Lung (tissue), 12 donors: Measurements from ENCODE around the gene DNAJB6. TPM values are rescaled to one million over a fixed set of nuclear protein-coding genes. Genes with fewer than 3 reads are reported as not detected.

Source experiments
- ATAC-seq: fragments of 200-7000 bp; cut with Tn5 transposase; one replicate; pipeline ENCODE4 v1.9.1; 2020; ENCODE audit warnings: moderate number of reproducible peaks; ENCODE audit not compliant: insufficient read depth, low FRiP score
- DNase-seq, 3 donors: peaks; one replicate each; pipeline ENCODE4 v3.0.0-alpha.2; 2013 to 2017
- H3K27ac ChIP-seq, 2 donors: one replicate each; pipeline ENCODE4 v1.5.1; 2013; ENCODE audit warnings: mild to moderate bottlenecking in 2 of 2, moderate library complexity in 2 of 2, control low read depth in 1 of 2, inconsistent platforms in 1 of 2, low read depth in 1 of 2, low read length in 1 of 2
- H3K27me3 ChIP-seq, 3 donors: one replicate each; pipeline ENCODE4 v1.5.1; 2013; ENCODE audit warnings: low read length in 2 of 3; ENCODE audit not compliant: control insufficient read depth in 3 of 3, insufficient read depth in 3 of 3
- H3K36me3 ChIP-seq, 4 donors: one replicate each; pipeline ENCODE4 v1.5.1; 2013; ENCODE audit warnings: low read length in 4 of 4, mild to moderate bottlenecking in 1 of 4, moderate library complexity in 1 of 4; ENCODE audit not compliant: control insufficient read depth in 4 of 4, insufficient read depth in 4 of 4
- H3K4me1 ChIP-seq, 5 donors: one replicate each; pipeline ENCODE4 v1.5.1; 2013; ENCODE audit warnings: low read length in 5 of 5, mild to moderate bottlenecking in 2 of 5, moderate library complexity in 1 of 5; ENCODE audit not compliant: control insufficient read depth in 5 of 5, insufficient read depth in 5 of 5
- H3K4me3 ChIP-seq: one replicate; pipeline ENCODE4 v1.5.1; 2013; ENCODE audit warnings: mild to moderate bottlenecking, control low read depth, moderate library complexity
- H3K9ac ChIP-seq, 2 donors: one replicate each; pipeline ENCODE4 v1.5.1; 2013; ENCODE audit warnings: low read length in 2 of 2, control low read depth in 1 of 2; ENCODE audit not compliant: insufficient read depth in 1 of 2
- H3K9me3 ChIP-seq, 4 donors: one replicate each; pipeline ENCODE4 v1.5.1; 2013; ENCODE audit warnings: low read length in 3 of 4, mild to moderate bottlenecking in 1 of 4, moderate library complexity in 1 of 4; ENCODE audit not compliant: control insufficient read depth in 4 of 4, insufficient read depth in 3 of 4
- WGBS, 2 donors: extraction: QIAGEN DNeasy Blood & Tissue Kit; methylation state at CpG; one replicate each; pipeline ENCODE4 v1.1.7; 2013; 5-methylcytosine and 5-hydroxymethylcytosine counted together
- polyA plus RNA-seq, 2 donors: library from polyadenylated mRNA; stranded (reverse); fragments of 200-250 nt; gene quantifications; one replicate each; pipeline ENCODE4 v1.2.1, GENCODE V29; 2013
- total RNA-seq, 2 donors: library from RNA; depleted of rRNA in 1 of 2; stranded (reverse); fragments of >200 nt in 1 of 2; gene quantifications; one replicate each; pipeline ENCODE4 v1.2.1, GENCODE V29; 2014 to 2021
- TF ChIP-seq, protein P1 (sequence below): IDR thresholded peaks from 2 replicates; pipeline ENCODE4 v1.5.1; 2012; ENCODE audit warnings: mild to moderate bottlenecking; ENCODE audit errors: control extremely low read depth, extremely low read depth
- donor health status: control.
- donor health status: control.
- donor health status: Bipolar disorder and iron deficiency.
- donor health status: healthy.
- donor health status: DM: yes; HTN: yes; CAD: no.

DNAJB6 gene
- total and polyA plus RNA-seq, 4 donors, result 58.1 to 117 (median 83.0) TPM

DNA sequence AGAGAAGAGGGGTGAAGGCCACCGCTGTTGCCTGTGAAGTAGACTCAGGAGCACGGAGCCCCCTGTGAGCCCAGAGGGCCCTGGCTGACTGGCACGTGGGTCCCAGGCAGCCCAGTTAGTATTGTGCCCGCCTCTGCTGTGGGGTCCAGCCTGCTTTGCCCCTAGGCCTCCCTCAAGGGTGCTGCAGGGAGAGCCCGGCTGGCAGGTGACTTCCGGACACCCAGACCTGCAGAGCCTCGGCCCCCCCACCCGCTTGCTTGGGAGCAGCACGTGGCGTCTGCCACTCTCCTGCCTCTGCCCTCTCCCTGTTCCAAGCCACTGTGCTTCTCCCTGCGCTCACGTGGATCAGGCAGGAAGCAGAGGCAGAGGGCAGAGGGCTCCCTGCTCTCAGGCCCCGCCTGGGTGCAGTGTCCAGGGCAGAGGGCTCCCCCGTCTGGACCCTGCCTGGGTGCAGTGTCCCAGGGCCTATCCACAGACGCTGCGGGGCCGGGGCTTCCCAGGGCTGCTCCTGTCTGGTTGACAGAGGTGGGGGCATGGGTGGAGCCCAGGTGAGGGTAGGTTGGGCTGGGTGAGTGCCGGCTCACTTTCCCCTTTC is 88.4 kb downstream of the DNAJB6 start:
- DNase-seq, result no peak
- peaks cover 0 to 2% (median 0%) of the 10 kb centered on the region in 4 donors for H3K36me3 ChIP-seq
- H3K9ac ChIP-seq, result no peak overlapping the region
- H3K27ac ChIP-seq, result no peak overlapping the region
- TF ChIP-seq, protein P1, sequence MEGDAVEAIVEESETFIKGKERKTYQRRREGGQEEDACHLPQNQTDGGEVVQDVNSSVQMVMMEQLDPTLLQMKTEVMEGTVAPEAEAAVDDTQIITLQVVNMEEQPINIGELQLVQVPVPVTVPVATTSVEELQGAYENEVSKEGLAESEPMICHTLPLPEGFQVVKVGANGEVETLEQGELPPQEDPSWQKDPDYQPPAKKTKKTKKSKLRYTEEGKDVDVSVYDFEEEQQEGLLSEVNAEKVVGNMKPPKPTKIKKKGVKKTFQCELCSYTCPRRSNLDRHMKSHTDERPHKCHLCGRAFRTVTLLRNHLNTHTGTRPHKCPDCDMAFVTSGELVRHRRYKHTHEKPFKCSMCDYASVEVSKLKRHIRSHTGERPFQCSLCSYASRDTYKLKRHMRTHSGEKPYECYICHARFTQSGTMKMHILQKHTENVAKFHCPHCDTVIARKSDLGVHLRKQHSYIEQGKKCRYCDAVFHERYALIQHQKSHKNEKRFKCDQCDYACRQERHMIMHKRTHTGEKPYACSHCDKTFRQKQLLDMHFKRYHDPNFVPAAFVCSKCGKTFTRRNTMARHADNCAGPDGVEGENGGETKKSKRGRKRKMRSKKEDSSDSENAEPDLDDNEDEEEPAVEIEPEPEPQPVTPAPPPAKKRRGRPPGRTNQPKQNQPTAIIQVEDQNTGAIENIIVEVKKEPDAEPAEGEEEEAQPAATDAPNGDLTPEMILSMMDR, result no peak
- no peaks in the 10 kb centered on the region for H3K27me3 ChIP-seq
- 78 to 86% methylated on average over 18 of the region's 18 CpGs for WGBS, 2 donors
- no peak overlapping the region for H3K4me3 ChIP-seq
- peaks cover 0 to 4% (median 0%) of the 10 kb centered on the region in 5 donors for H3K4me1 ChIP-seq
- no peaks in the 10 kb centered on the region for H3K9me3 ChIP-seq
- no peak for ATAC-seq

DNA sequence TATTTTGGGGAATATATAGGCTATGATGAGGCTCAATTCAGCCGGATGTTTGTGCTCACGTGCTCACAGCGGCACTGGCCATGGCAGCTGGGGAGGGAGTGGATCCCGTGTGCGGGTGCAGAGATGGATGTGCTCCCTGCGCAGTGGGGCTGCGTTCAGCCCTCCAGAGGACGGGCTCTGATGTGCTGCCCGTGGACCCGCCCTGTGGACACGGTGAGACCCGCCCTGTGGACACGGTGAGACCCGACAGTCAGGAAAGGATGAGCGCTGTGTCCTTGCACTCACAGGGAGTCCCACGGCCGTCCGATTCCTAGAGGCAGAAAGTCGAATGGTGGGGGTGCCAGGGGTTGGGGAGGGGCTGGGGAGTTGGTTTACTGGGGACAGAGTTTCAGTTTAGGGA is 89.0 kb downstream of the DNAJB6 start:
- Histone ChIP-seq H3K36me3 (peaks cover 0 to under 1% (median 0%) of the 10 kb centered on the region in 4 donors), H3K4me1 (peaks cover 0 to 4% (median 0%) of the 10 kb centered on the region in 5 donors), H3K27me3 (no peaks in the 10 kb centered on the region), H3K9ac (no peak overlapping the region), H3K9me3 (no peaks in the 10 kb centered on the region), H3K27ac (no peak overlapping the region), H3K4me3 (no peak overlapping the region)
- no peak for ATAC-seq
- DNase-seq, result no peak
- TF ChIP-seq, protein P1, result no peak
- 88 to 93% methylated on average over 19 of the region's 19 CpGs for WGBS, 2 donors

DNA sequence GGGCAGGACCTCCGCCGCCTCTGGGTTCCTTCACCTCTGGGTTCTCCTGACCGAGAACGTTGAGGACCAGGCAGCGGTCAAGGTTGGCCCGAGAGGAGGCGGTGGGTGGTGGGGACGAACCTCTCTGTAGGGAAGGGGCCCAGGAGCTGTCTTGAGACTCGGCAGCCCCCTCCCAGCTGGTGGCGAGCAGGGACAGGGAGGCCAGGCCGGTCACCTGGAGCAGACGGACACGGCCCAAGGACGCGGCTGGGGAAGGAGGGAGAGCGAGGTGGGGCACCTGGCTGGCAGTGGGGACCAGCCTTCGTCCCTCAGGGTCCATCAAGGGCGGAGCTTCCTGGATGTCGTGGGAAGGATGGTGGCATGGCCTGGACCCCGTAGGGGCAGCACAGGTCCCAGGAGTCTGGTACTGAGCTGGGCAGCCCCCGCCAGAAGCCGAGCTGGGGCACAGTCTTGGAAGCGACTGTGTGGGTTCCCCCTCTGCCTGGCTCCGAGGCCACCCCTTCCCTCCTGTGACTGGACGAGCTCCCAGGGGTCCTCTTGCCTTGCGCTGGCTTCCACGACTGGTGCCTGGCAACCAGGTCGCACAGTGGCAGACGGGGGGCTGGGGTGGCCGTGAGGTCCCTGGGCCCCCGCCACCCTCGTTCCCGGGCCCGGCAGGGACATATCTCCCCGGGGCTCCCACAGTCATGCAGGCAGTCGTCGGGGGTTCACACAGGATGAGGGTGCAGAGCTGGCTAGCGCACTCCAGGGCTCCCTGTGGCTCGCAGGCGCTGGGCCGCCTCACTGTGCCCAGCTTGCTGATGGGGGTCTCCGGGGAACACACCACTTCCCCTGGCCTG is 89.9 kb downstream of the DNAJB6 start:
- Histone ChIP-seq H3K9me3 (no peaks in the 10 kb centered on the region), H3K27me3 (no peaks in the 10 kb centered on the region), H3K4me3 (no peak overlapping the region), H3K27ac (no peak overlapping the region), H3K9ac (no peak overlapping the region), H3K4me1 (peaks cover 0 to 4% (median 0%) of the 10 kb centered on the region in 5 donors), H3K36me3 (no peaks in the 10 kb centered on the region)
- TF ChIP-seq, protein P1, result no peak
- WGBS, 2 donors, result 88 to 92% methylated on average over 42 of the region's 42 CpGs
- ATAC-seq (no peak), DNase-seq (no peak)
